ENCODE results near the gene AHNAK.

AHNAK gene

GRCh38 chr11:62556875-62557631, 10.4 kb upstream of the AHNAK start:
- Histone ChIP-seq H3K4me3 (replicated peaks; ENCODE audit: insufficient read depth, low read length) (no peak overlapping the region), H3K27me3 (ENCODE audit: insufficient read depth, poor library complexity, severe bottlenecking) (no peaks in the 10 kb centered on the region), H3K27ac (replicated peaks) (peak overlapping the region; percentile 94)
- no peak for TF ChIP-seq CTCF (IDR thresholded peaks at IDR 0.05; ENCODE audit: insufficient read depth, low read length)
- TF ChIP-seq GABPA (IDR thresholded peaks at IDR 0.05; ENCODE audit: low read depth), result no peak
- TF ChIP-seq SPI1 (IDR thresholded peaks at IDR 0.05; ENCODE audit: borderline replicate concordance, low read depth), result no peak
- TF ChIP-seq POLR2AphosphoS5 (IDR thresholded peaks at IDR 0.05; ENCODE audit: low read depth), result 0 out of 2 replicates have a peak, but pooled peaks have one; percentile 7
- no peak for TF ChIP-seq REST (IDR thresholded peaks at IDR 0.05; ENCODE audit: insufficient replicate concordance, low read depth)
- DNase-seq (ENCODE audit: low read depth in 1 of 2, low spot score in 1 of 2), result peak in 1 of 2 experiments; percentile 75

- Histone ChIP-seq H3K27me3 (ENCODE audit: insufficient read depth, poor library complexity, severe bottlenecking) (no peaks in the 10 kb centered on the region), H3K27ac (replicated peaks) (peak overlapping the region; percentile 94), H3K4me3 (replicated peaks; ENCODE audit: insufficient read depth, low read length) (no peak overlapping the region)
- peak; percentile 94 for TF ChIP-seq POLR2AphosphoS5 (IDR thresholded peaks at IDR 0.05; ENCODE audit: low read depth)
- peak; percentile 46; the same call in 1 of the 2 replicates for TF ChIP-seq SPI1 (IDR thresholded peaks at IDR 0.05; ENCODE audit: borderline replicate concordance, low read depth)
- no peak for TF ChIP-seq CTCF (IDR thresholded peaks at IDR 0.05; ENCODE audit: insufficient read depth, low read length)
- peak; percentile 98 to 99 for DNase-seq (ENCODE audit: low read depth in 1 of 2, low spot score in 1 of 2)
Measured at GRCh38 chr11:62556108-62556874, 9.7 kb upstream of the AHNAK start.

- DNase-seq (ENCODE audit: low read depth in 1 of 2, low spot score in 1 of 2), result peak; percentile 85 to 93
- peak overlapping the region; percentile 94 for H3K27ac ChIP-seq (replicated peaks)
- H3K27me3 ChIP-seq (ENCODE audit: insufficient read depth, poor library complexity, severe bottlenecking), result no peaks in the 10 kb centered on the region
- H3K4me3 ChIP-seq (replicated peaks; ENCODE audit: insufficient read depth, low read length), result no peak overlapping the region
- TF ChIP-seq POLR2AphosphoS5 (IDR thresholded peaks at IDR 0.05; ENCODE audit: low read depth), result peak; percentile 71
- TF ChIP-seq CTCF (IDR thresholded peaks at IDR 0.05; ENCODE audit: insufficient read depth, low read length), result no peak
- peak; percentile 81 for TF ChIP-seq REST (IDR thresholded peaks at IDR 0.05; ENCODE audit: insufficient replicate concordance, low read depth)
- TF ChIP-seq SPI1 (IDR thresholded peaks at IDR 0.05; ENCODE audit: borderline replicate concordance, low read depth), result peak; percentile 100
- TF ChIP-seq GABPA (IDR thresholded peaks at IDR 0.05; ENCODE audit: low read depth), result no peak
Measured at GRCh38 chr11:62555464-62556107, 9.0 kb upstream of the AHNAK start.
